NCI-H2081 treated with DMSO at 0.1 percent for 48 hours (cell line): ENCODE measurements around the gene YTHDF2.
"Not testable (repeated sequence)": the region's sequence is repeated elsewhere in the genome, so short reads cannot be mapped to it uniquely, and the experiment has no call there.

Source experiments
- DNase-seq: peaks from one replicate; lab custom pipeline; 2025; lab: John Stamatoyannopoulos, UW

Gene YTHDF2

GRCh38 chr1:28759257-28759656, 22.5 kb downstream of the YTHDF2 start:
- no peak for DNase-seq

GRCh38 chr1:28761189-28761588, 24.4 kb downstream of the YTHDF2 start:
- no peak for DNase-seq

DNA sequence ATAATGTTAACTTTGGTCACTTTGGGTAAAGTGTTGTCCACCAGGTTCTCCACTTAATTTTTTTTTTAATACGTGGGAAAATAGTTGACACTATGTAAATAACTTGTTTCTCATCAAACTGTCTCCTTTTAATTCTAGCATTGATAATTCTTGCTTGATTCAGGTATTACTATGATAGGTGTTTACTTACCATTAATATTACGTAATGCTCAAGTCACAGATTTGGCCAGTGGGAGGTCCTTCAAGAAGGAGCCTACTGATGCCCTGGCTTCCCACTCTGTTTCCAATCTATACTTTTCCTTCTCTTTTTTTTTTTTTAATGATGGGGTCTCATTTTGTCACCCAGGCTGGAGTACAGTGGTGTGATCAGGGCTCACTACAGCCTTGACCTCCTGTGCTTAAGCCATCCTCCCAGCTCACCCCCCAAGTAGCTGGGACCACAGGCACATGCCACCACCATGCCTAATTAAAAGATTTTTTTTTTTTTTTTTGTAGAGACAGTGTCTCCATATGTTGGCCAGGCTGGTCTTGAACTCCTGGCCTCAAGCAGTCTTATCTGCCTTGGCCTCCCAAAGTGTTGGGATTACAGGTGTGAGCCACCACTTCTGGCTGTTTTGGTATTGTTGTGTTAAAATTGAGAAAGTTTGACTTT, 29.9 kb downstream of the YTHDF2 start:
- no peak for DNase-seq

DNA sequence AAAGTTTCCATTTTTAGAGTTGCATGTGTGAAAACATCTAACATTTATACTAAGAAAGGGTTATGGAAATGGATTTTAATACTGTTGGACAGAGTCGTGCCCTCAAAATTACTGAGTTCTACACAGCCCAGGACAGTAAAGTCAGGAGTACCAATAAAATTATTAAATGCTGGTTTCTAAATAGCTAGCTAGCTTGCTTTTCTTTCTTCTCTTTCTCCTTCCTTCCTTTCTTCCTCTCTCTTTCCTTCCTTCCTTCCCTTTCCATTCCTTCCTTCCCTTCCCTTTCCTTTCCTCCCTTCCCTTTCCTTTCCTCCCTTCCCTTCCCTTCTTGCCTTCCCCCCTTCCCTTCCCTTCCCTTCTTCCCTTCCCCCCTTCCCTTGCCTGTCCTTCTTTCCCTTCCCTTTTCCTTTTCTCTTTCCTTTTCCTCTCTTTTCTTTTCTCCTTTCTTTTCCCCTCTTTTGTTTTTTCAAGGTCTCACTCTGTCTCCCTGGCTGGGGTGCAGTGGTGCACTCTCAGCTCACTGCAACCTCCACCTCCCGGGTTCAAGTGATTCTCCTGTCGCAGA, 33.9 kb downstream of the YTHDF2 start:
- no peak for DNase-seq

DNA sequence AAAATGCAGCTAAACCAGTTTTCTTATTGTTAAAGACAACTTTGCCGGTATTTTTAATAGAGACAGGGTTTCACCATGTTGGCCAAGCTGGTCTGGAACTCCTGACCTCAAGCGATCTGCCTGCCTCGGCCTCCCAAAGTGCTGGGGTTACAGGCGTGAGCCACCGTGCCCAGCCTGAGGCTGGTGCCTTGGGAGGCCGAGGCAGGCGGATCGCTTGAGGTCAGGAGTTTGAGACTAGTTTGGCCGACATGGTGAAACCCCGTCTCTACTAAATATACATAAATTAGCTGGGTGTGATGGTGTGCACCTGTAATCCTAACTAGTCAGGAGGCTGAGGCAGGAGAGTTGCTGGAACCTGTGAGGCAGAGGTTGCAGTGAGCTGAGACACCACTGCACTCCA, 35.2 kb downstream of the YTHDF2 start:
- not testable (repeated sequence) for DNase-seq

DNA sequence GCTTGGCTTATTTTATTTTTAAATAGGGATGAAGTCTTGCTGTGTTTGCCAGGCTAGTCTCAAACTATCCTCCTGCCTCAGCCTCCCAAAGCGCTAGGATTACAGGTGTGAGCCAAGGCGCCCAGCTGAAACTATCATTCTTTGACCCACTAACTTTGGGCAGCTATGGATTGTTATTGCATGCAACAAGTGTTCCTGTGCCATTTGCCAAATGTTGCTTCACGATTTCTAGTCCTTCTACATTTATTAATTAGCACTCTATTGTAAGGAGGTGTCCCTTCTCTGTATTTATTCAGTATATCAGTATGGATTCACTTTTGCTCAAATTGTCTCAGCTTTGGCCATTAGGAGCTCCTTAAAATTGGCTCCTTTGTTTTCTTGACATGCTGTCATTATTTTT, 36.4 kb downstream of the YTHDF2 start:
- no peak for DNase-seq

DNA sequence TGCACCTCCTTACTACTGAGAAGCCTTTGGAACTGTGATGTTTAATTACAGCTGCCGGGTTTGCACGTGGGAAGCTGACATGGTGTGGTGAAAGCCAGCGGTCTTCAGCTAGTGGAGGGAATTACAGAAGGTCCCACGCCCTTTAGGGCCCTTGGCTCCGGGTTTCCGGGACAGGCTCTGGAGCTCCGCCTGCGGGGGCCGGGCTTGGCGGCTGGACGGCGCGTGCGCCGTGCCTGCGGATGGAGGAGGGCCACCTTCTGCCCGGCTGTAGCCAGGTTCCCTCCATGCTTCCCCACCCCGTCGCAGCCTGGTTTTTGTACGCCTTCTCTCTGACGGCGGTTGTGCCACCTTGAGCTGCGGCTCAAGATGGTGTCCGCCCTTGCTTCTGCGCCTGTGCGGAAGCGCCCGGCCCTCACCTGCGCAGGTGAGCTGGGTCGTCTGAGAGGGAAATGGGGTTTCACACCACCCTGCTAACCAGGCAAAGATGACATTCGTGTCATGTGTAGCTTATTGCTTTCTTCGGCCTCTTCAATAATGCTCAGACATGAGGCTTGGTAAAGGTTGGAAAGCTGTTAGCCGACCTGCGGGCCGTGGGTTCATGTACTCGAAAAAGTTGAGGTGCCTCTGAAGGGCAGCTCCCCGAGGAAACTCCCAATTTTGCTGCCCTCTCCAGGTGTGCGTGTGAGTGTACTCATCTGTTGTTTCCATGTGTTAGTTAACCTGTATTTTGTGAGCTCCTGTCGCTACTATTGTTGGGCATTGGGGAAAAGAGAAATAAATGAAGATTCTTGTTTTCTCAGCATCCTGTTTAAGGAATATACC, 38.6 kb downstream of the YTHDF2 start:
- peak; percentile 14 for DNase-seq

DNA sequence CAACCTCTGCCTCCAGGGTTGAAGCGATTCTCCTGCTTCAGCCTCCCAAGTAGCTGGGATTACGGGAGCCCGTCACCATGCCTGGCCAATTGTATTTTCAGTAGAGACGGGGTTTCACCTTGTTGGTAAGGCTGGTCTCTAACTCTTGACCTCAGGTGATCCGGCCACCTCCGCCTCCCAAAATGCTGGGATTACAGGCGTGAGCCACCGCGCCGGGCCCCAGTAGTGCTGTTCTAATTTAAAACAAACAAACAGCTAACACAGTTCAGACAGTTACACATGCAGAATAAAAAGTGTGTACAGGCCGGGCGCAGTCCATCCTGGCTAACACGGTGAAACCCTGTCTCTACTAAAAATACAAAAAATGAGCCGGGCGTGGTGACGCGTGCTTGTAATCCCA, 39.6 kb downstream of the YTHDF2 start:
- no peak for DNase-seq

DNA sequence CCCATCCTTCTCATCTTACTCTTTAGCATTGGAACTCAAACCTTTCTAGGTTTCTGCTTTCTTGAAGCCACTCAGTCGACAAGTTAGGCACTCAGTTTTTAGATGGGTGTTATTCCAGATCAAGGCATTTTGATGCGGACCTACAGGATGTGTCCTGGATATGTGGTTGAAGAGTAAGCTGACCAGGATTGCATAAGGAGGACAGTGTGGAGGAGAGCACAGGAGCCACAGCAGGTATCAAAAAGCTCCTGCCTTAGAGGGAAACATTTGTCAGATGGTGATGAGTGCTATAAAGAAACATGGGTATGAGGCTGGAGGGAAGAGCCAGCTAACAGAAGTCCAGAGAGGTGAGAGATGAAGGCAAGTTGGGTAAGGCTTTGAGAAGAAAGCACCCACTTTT, 41.3 kb downstream of the YTHDF2 start:
- DNase-seq: no peak

DNA sequence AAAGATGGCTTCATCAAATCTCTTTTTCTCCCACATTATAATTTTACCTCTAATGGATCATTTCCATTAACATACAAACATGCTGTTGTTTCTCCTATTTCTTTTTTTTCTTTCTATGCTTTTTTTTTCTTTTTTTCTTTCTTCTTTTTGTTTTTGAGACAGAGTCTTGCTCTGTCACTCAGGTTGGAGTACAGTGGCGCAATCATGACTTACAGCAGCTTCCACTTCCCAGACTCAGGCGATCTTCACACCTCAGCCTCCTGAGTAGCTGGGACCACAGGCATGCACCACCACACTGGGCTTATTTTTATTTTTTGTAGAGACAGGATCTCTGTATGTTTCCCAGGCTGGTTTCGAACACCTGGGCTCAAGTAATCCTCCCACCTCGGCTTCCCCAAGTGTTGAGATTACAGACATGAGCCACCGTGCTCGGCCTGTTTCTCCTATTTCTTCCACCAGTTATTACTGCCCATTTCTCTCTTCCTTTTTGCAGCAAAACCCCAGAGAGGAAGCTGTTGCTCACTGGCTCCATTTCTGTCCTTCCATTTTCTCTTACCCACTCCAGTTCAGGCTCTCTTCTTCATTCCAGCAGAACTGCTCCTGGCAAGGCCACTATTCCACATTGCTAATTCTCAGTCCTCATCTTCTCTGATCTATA, 43.1 kb downstream of the YTHDF2 start:
- no peak for DNase-seq

DNA sequence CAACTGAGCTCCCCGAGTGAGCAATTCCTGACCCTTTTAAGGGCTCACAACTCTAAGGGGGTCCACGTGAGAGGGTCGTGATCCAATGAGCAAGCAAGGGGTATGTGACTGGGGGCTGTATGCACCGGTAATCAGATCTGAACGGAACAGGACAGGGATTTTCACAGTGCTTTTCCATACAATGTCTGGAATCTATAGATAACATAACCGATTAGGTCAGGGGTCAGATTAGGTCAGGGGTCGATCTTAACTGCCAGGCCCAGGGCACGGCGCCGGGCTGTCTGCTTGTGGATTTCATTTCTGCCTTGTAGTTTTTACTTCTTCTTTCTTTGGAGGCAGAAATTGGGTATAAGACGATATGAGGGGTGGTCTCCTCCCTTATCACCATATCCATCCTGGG, 44.6 kb downstream of the YTHDF2 start:
- DNase-seq: no peak

- DNase-seq: no peak
These were observed 45.3 kb downstream of the YTHDF2 start for GRCh38 chr1:28782011-28782410.

GRCh38 chr1:28783363-28783762, 46.6 kb downstream of the YTHDF2 start:
- DNase-seq: no peak

DNA sequence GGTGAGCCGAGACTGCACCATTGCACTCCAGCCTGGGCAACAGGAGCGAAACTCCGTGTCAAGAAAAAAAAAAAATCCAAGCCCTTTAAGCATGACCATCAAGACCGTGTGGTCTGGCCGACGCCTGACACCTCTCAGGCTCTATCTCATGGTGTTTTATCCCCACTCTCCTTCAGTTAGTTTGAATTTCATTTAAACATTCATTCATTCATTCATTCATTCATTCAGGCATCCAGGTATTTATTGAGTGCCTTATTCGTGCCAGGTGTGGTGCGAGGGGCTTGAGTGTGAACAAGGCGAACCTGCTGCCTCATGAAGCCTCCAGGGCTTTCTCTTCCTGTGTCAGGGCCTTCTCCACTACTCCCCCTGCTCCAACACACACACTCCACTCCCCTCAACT, 52.7 kb downstream of the YTHDF2 start:
- no peak for DNase-seq

DNA sequence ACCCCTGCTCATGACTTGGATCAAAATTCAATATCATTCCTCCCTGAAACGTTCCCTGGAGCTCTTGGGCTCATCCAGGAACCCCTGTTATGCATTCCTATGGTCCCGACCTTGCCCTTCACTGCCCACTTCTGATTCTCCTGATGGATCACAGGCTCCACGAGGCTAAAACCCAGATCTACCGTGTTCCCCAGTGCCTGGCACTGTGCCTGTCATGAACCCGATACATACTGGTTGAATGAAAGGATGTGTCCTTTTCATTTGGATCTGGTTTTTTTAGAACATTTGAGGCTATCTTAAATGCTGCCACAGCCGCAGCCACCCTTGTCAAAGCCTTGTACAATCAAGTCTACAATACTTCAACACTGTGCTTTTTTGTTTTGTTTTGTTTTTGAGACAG, 53.1 kb downstream of the YTHDF2 start:
- DNase-seq: no peak

DNA sequence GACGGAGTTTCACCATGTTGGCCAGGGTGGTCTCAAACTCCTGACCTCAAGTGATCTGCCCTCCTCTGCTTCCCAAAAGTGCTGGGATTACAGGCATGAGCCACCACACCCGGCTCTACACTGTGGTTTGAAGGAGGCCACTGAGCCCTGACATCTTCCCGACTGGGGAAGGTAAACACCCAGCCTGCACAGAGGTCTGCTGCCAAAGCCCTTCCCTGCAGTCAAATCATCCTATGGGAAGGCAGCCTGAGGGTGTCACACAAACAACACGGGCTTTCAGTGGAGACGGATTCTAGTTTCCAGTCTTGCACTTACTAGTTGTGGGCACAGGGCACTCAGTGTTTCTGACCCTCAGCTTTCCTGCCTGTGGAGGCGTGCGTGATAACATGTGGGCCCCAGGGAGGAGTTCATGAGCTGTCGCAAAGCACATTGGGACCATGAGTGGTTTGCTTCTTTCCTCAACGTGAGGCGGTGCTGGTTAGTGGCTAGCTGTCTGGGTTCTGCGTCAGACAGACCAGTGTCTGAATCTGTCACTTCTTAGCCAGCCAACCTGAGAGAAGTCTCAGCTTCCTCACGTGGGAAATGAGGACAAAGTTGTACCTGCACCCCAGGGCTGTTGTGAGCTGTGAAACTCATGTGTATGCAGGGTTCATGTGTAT, 53.8 kb downstream of the YTHDF2 start:
- DNase-seq: no peak

GRCh38 chr1:28791929-28792328, 55.2 kb downstream of the YTHDF2 start:
- not testable (repeated sequence) for DNase-seq

DNA sequence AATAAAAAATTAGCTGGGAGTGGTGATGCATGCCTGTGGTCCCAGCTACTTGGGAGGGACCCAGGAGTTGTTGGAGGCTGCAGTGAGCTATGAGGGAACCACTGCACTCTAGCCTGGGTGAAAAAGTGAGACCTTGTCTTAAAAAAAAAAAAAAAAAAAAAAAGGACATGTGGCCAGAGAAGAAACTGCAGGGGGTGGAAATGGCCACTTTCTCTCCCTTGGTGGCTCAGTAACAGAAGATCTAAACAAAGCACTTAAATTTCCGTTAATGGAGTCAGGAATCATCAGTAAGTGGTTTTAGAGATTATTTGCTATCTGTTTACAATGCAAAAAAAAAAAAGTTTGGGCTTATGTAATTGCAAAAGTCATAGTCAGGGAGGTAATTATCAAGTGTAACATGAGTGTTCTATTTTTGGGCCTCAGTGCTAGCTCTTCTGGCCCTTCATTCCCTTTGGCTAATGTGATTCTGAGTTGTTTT, 55.9 kb downstream of the YTHDF2 start:
- DNase-seq: no peak

DNA sequence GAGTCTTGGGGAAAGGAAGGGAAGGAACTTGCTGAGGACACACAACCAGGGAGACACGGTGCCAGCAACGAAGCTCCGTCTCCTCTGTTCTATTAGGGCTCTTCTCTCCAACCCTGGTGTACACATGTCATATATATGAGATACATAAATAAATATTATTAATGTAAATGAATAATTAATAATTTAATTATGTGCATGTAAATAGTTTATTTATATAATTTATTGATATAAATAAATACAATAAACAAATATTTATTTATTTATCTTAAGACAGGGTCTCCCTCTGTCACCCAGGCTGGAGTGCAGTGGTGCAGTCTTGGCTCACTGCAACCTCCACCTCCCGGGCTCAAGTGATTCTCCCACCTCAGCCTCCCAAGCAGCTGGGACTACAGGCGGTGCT, 57.8 kb downstream of the YTHDF2 start:
- not testable (repeated sequence) for DNase-seq

- no peak for DNase-seq
These were observed 59.8 kb downstream of the YTHDF2 start for GRCh38 chr1:28796352-28797211.

- DNase-seq: no peak
These were observed 63.6 kb downstream of the YTHDF2 start for GRCh38 chr1:28800324-28800723.
